Adipose tissue (tissue), 3 donors: ENCODE measurements around the gene TRAPPC3L. TPM values are rescaled to one million over a fixed set of nuclear protein-coding genes. Genes with fewer than 3 reads are reported as not detected.
A peak's percentile ranks its signal among the peaks of the same experiment; 100 is the strongest.

ENCODE experiments used
- H3K27ac ChIP-seq: one replicate; pipeline ENCODE4 v1.5.1; 2013; ENCODE audit warnings: low read depth, low read length
- WGBS, 3 donors: extraction: QIAGEN DNeasy Blood & Tissue Kit; methylation state at CpG; one replicate each; pipeline ENCODE4 v1.1.7; 2013; 5-methylcytosine and 5-hydroxymethylcytosine counted together
- polyA plus RNA-seq, 3 donors: library from polyadenylated mRNA; stranded (reverse); fragments of 200-250 nt; gene quantifications; one replicate each; pipeline ENCODE4 v1.2.3, GENCODE V29; 2013
- donor health status: healthy with polysubstance abuse.
- donor health status: Bipolar disorder and iron deficiency.
- donor health status: healthy.

TRAPPC3L gene
- polyA plus RNA-seq: under 1 TPM; 0.02 to 0.45 (median 0.06) TPM

DNA sequence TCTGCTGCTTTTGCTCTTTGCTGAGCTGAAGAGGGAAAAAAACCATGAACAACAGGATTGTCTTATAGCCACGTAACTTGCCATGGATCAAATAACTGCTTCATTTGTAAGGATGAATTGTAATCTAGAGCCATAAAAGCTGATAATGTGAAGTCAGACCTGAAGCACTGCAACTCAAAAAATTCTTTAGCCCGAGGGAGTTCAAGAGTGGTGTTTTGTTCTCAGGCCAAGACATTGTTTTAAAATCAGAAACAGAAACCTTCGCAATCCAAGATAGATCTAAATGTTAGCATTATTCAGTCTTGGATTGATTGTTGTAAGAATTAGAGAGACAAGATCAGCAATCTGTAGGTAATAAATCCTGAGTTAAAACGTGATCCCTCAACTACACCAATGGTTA, at the start of gene TRAPPC3L:
TRAPPC3L (minus strand) TSS at position 34 of the 400 bp plus-strand sequence. CDS start 170 bp downstream, outside the sequence.
- no peak within 1 kb of the TSS for H3K27ac ChIP-seq
- WGBS, 3 donors: 57 to 68% (median 60%) methylated on average over 4 of the region's 4 CpGs

DNA sequence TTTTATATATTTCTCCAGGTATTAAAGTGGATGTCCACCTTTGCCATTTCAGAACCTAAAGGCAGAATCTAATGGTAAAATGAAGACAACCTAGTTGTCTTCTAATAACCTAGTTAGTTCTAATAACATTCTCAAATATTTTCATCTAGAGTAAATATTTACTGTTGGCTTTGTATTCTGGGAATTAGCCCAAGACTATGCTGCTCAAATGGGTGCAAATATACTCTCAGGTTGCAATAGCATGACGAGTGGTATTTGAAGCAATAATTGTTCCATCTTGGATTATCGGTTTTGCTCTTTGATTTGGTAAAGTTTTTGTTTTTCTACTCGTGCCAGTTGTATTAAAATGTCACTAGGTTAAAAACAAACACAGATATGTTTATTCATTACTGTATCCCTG, 49.8 kb upstream of the TRAPPC3L start:
- WGBS, 3 donors: 48 to 97% (median 86%) methylated on average over 3 of the region's 3 CpGs

DNA sequence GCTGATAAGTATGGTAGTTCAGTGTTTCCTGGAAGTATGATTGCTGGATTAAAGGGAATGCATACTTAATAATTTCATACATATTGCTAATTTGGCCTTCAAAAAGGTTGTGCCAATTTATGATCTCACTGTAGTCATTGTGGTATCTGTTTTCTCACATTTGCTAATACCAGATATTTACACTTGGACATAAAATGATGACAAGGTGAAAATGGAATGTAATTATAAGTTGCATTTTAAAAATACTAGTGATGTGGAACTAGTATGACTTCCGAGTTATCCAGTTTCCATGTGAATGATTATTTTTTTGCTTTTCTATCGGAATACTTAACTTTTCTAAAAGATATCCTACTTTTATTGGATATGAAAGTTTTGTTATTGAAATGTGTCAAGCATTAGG, 41.3 kb upstream of the TRAPPC3L start:
- H3K27ac ChIP-seq: no peak overlapping the region
- 96 to 99% (median 97%) methylated on average over 2 of the region's 2 CpGs for WGBS, 3 donors

More for the DNA sequence above, 49.8 kb upstream of the TRAPPC3L start:
- H3K27ac ChIP-seq: no peak overlapping the region

DNA sequence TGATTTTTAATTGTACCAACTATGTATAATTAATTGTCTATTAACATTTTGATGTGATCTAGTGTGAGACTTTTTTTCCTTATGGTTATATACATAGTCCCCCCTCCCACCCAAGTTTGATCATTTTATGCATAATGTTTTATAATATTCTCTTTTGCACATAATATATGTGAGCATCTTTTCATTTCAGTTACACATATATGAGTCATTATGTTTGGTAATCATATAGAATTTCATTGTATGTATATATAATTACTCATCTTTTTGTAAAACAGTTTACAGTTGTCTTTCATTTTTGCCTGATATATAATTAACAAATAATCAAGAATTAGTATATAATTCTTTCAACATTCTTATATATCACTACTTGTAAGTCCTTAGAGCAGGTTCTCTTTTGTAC, 40.8 kb upstream of the TRAPPC3L start:
- H3K27ac ChIP-seq: no peak overlapping the region

DNA sequence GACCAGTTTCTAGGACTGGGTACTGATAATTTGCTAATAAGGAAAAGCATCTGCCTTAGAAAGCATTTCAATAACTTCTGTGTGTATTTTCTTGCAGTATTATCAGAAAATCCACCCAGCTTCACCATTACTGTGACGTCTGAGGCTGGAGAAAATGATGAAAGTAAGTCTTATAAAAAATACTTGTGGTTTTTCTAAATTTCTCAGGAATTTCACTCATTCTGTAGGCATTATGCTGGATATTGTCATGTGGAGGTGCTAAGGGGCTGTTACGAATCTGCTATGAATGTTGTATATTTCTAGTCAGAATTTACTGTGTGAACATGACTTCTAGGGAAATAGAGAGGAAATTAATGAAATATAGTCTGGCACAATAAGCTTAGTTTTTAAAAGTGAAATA, 34.7 kb upstream of the TRAPPC3L start:
- WGBS, 3 donors: 70 to 93% (median 88%) methylated on average over 2 of the region's 2 CpGs
- H3K27ac ChIP-seq: no peak overlapping the region

DNA sequence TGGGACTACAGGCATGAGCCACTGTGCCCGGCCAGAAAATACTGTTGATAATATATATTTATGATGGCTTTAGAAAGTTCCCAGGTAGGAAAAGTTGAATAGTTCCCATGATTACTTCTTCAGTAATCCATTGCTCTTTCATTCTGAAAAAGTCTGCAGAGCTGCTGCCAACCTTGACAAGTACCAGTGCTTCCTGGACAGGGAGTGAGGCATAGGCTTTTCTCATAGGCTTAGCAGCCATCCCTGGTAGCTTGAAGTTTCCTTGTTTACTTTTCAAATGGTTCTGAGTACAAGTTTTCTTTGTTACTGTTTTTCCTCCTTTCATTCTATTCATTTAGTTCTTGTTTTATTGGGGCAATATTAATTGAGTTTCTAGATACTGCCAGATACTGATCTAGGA, 33.7 kb upstream of the TRAPPC3L start:
- WGBS, 3 donors: 67 to 87% (median 75%) methylated on average over 1 of the region's 1 CpG
- no peak overlapping the region for H3K27ac ChIP-seq

DNA sequence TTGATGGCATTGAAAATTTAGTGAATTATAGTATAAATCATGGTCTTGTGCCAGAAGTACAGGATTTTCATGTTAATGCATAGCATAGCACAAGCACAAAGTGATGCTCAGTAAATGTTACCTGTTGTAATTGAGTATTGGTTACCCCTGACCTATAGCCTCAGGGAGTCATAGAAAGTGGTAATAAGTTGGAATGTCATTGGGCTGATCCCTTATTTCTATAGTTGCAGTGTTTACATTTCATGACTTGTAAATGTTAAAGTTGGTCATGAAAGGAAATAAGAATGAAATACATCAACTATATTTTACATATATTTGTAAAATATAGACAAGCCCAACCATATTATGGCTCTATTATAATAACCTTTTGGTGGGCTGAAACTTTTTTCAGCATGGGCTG, 32.9 kb upstream of the TRAPPC3L start:
- no peak overlapping the region for H3K27ac ChIP-seq

DNA sequence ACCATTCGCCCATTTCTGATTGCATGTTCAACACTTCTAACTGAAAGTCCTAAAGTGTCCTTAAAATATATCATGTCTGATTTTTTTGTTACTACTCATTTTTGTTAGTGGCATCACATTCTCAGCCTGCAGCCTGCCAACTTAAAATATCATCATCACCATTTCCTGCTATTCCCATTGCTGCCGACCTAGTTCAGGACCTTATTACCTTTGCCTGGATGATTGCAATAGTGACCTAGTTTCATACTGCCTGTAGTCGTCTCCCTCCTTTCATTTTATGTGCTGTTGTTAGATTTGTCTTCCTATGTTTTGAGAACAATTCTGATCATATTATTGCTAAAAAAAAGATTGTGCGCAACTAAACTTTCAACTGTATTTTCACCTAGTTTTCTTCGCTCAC, 32.0 kb upstream of the TRAPPC3L start:
- no peak overlapping the region for H3K27ac ChIP-seq
- WGBS, 3 donors: 80 to 81% (median 81%) methylated on average over 5 of the region's 5 CpGs

DNA sequence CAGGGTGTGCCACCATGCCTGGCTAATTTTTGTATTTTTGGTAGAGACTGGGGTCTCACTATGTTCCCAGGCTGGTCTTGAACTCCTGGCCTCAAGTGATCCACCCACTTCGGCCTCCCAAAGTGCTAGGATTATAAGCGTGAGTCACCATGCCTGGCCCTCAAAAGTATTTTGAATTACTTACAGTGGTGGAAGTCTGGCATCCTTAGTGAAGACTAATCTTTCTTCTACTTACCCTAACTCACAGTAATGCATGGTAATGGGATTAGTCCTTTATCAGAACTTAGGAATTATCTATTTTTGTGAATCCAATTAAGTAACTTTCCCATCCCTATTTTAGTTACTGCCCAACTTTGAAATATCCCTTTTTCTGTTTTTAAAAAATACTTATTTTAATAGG, 29.7 kb upstream of the TRAPPC3L start:
- WGBS, 3 donors: 96 to 98% (median 96%) methylated on average over 2 of the region's 2 CpGs
- H3K27ac ChIP-seq: no peak overlapping the region

DNA sequence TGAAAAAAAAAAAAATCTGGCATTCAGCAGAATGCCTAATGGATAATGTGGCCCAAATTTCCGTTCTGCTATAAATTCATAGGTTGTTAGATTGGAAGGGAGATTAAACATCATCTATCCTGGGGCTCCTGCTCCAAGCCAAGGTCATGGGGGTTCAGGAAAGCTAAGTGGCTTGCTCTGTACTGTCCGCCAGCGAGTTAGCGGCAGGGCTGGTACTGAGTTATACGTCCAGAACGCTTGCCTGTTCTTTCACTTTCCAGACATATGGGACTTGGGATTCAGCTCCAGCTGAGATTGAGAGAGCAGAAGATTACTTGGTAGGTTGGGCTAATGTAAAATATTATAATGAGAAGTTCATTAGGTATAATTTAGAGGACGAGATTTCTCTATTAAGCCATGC, 26.7 kb upstream of the TRAPPC3L start:
- WGBS, 3 donors: 3 to 5% (median 4%) methylated on average over 7 of the region's 7 CpGs
- H3K27ac ChIP-seq: no peak overlapping the region

DNA sequence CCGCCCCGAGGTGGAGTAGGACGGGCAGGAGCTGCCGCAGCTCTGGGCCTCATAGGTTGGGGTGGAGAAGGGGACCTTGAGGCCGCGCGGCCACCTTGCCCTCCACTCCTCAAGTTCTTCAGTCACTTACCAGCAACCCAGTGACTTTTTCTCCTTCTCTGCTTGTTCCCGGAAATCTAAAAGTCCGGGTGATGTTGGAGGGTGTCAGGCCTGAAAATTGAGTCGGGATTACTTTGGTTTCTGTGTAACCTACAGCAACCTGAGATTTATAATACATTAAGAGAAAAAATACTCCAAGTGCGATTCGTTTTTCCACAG, 26.2 kb upstream of the TRAPPC3L start:
- peak overlapping the region; percentile 86 for H3K27ac ChIP-seq
- 0 to 1% (median 1%) methylated on average over 12 of the region's 12 CpGs for WGBS, 3 donors

DNA sequence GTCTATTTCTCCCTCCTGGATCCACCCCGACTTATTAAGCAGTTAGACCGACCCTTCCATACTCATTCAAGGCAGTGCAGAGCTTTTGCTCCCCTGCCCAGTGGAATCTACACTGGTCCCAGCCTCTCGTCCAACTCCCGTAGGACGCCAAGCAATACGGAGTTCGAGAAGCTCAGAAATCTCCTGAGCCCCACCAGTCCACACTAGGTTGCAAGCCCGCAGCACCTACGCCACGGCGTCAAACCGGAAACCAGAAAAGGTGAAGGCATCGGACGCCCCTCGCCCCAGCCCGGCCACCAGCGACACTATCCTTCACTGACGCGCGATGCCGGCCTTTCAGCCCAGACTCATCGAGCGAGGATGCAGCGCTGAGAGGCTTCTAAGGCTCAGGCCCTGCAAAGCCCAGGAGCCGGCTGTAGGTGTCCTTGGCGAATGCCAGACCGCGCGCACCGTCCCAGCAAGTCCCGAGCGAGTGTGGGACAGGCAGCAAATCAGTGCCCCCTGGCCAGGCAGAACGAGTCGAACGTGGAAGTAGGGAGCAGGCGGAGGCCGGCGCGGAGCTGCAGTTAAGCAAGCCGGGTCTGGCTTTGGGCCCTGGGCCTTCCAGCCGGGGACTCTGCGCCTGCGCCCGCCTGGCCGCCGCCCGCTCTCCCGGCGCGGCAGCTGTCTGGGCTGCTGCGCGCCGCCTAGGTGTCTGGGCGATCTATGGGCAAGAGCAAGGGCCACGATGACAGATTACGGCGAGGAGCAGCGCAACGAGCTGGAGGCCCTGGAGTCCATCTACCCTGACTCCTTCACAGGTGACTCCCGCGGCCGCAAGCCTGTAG, 25.6 kb upstream of the TRAPPC3L start, which contains the start of gene RWDD1:
RWDD1 (plus strand) TSS at position 649 of the 827 bp plus-strand sequence; CDS start at position 728, 79 bp downstream.
- 0 to 1% (median 0%) methylated on average over 59 to 62 of the region's 62 CpGs for WGBS, 3 donors
- peak within 1 kb of the TSS; percentile 86 for H3K27ac ChIP-seq

DNA sequence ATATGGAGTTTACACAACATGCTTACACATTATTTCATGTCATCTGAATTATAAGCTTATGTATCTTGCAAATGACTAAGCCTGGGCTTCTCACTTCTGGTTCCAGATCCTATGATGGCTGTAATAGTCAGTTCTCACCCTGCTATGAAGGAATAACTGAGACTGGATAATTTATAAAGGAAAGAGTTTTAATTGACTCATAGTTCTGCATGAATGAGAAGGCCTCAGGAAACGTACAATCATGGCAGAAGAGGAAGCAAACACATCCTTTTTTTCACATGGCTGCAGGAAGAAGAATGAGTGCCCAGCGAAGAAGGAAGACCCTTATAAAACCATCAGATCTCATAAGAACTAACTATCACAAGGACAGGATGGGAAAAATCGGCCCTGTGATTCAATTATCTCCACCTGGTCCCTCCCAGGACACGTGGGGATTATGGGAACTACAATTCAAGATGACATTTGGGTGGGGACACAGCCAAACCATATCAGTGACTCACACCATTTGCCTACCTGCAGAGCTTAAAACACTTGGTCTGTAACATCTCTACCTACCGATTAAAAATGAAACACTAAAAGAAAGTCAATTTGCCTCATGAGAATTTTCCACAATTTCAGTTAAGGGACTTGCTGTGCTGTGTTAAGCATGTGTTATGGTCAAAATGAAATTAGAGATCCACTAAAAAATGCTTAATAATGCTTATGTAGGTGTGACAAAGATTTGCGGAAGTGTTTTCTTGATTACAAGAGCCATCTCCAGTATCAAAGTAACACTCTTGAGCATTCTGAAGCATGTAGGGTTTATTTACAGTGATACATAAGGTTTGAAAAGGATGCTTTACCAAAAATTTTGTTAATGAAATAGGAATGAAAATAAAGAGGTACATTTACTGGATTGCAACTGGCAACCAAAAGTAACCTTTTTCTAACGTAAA, 23.6 kb upstream of the TRAPPC3L start:
- no peak overlapping the region for H3K27ac ChIP-seq
- 55 to 60% (median 56%) methylated on average over 7 of the region's 7 CpGs for WGBS, 3 donors

DNA sequence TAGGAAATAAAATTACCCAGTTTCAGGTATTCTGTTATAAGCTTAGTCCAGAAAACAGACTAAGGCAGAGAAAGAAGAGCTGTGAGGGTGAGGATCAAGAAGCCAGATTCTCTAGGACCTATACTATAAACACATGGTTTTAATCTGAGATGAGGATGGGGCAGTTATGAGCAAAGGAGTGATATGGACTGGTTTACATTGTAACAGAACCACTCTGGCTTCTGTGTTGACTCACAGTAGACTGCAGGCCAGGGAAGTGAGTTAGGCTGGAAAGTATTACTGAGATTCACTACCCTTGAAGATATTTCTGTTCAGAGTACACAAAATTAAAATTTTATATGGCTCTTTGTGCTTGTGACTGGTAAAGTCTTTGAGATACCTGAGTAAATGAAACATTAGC, 22.6 kb upstream of the TRAPPC3L start:
- no peak overlapping the region for H3K27ac ChIP-seq

DNA sequence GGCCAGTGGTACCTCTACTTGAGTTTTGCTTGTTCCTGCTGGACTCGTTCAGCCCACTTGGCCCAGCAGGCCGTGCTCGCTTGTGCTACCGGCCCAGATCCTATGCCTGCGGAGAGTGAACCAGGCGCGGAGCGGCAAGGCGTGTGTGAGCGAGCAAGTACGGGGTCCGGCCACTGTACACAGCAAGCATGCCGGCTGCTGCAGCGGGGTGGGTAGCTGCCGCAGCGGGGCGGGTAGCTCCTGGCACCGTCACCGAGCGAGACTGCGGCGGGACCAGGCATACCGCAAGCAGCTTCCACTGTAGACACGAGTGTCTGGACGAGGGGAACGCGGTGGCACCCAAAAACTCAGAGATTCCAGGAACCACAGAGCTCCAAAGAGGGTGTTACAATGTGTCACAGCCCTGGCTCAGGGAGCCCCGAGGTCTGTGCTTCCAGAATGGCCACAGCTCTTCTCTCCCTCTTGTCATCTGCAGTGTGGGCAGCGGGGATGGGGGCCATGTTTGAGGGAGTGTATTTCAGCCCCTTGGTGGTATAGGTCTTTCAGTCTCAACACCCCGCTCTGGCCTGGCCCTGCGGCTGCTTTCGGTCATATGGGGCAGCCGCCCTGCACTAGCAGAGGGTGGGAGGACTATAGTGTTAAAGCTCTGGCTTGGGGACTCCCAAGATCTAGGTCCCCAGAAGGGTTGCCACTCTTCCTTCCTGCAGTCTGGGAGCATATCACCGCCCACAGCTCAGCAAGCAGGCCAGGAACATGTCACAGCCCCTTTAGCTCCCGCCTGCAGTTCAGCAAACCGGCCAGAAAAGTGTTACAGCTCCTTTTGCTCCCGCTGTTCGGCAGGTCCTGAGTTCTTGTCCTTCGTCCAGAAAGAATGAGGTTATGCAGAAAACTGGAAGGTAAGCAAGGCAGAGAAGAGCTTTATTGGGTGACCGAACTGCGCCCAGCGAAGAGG, 19.7 kb upstream of the TRAPPC3L start:
- 44 to 50% (median 48%) methylated on average over 39 to 42 of the region's 42 CpGs for WGBS, 3 donors
- no peak overlapping the region for H3K27ac ChIP-seq

DNA sequence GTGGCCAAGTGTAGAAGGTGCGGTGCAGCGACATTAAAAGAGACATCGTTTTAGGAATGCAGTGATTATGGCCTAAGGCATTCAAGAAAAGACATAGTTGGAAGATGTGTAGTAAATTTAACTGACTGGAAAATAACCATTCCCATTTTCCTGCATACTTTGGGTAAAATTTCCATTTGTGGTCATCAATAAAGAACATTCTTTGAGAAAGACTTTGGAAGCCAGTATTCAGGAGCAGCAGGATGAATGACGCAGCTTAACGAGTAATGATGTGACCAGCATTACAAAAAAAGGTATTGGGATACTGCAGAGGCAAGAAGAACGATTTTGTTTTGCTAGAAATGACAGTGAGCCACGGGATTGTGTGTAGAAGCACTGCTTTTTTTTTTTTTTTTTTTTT, 18.8 kb upstream of the TRAPPC3L start:
- WGBS, 3 donors: 81 to 88% (median 86%) methylated on average over 7 of the region's 7 CpGs
- H3K27ac ChIP-seq: no peak overlapping the region

DNA sequence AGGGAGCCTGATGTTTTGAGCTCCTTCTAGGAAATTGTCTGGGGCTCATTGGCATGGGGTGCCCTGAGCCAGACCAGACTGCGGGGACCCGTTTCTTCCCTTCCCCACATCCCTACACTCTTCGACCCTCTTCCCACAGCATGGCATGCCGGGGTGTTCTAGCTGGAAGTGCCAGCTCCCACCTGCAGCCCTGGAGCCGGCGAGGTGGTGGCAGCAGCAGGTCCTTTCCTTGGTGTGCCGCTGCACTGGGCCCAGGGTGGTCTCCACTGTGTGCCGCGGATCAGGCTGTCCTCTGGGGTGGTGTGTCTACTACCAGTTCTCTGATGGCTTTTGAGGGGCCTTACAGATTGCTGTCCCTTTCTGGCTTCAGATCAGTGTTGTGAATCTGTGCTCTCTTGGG, 18.3 kb upstream of the TRAPPC3L start:
- WGBS, 3 donors: 93 to 95% (median 94%) methylated on average over 9 of the region's 9 CpGs
- no peak overlapping the region for H3K27ac ChIP-seq

DNA sequence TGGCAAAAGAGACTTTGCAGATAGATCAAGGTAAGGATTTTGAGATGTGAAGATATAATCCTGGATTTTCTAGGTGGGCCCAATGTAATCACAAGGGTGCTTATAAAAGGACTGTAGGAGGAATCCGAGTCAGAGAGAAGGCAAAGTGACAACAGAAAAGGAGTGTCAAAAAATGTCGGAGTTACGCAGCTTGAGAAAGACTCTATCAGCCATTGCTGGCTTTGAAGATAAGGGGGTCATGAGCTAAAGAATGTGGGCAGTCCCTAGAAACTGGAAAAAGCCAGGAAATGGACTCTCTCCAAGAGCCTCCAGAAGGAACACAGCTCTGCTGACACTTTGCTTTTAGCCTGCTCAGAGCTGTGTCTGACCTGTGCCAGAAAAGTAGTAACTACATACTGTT, 17.1 kb upstream of the TRAPPC3L start:
- H3K27ac ChIP-seq: no peak overlapping the region
- WGBS, 3 donors: 35 to 55% (median 43%) methylated on average over 3 of the region's 3 CpGs

DNA sequence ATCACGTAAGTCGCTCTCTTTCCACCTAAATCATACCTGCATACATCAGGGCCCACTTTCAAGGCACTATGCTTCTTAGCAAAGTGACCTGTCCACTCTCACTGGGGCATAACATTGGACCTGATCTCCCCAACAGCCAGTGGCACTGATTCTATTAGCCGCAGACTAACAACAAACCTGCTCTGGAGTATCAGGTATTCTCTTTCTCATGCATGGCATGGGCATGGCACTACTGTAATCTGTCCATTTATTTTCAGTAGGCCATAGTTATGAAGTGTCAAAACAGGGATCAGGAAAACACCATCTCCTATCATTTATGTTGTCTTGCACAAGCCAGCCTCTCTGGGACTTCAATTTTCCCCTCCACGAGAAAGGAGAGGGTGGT, 16.5 kb upstream of the TRAPPC3L start:
- WGBS, 3 donors: 76 to 96% (median 91%) methylated on average over 4 of the region's 4 CpGs
- no peak overlapping the region for H3K27ac ChIP-seq
